Progenitor cell of endocrine pancreas (in vitro differentiated cells): ENCODE data around the gene ENPP1. TPM values are rescaled to one million over a fixed set of nuclear protein-coding genes. Genes with fewer than 3 reads are reported as not detected.

Source experiments
- DNase-seq: peaks from one replicate; pipeline ENCODE4 v3.0.0; 2021; ENCODE audit warnings: low spot score; ENCODE audit not compliant: unreplicated experiment
- H3K27ac Mint-ChIP-seq: 2 replicates; pipeline ENCODE4 v1.8.0; 2021; ENCODE audit warnings: mild to moderate bottlenecking, moderate library complexity, mixed read lengths
- H3K27me3 Mint-ChIP-seq: 2 replicates; pipeline ENCODE4 v1.8.0; 2021; ENCODE audit warnings: mixed read lengths
- H3K36me3 Mint-ChIP-seq: 2 replicates; pipeline ENCODE4 v1.8.0; 2022; ENCODE audit warnings: mixed read lengths; ENCODE audit not compliant: insufficient read depth
- H3K4me1 Mint-ChIP-seq: 2 replicates; pipeline ENCODE4 v1.8.0; 2021; ENCODE audit warnings: low read depth, mixed read lengths
- H3K4me3 Mint-ChIP-seq: 2 replicates; pipeline ENCODE4 v1.8.0; 2021; ENCODE audit warnings: low read depth, mild to moderate bottlenecking, moderate library complexity, mixed read lengths
- H3K9me3 Mint-ChIP-seq: 2 replicates; pipeline ENCODE4 v1.8.0; 2021; ENCODE audit warnings: low read depth, mixed read lengths
- CTCF ChIP-seq: fragments of 200-600 bp; sonication (generic); IDR thresholded peaks from one replicate; pipeline ENCODE4 v1.5.0; 2021; ENCODE audit warnings: antibody characterized with exemption, mild to moderate bottlenecking; ENCODE audit not compliant: unreplicated experiment
- total RNA-seq: library from RNA; stranded (reverse); gene quantifications from 2 replicates; pipeline ENCODE4 v1.2.1, GENCODE V29; 2021

ENPP1 gene
- total RNA-seq, 1 donor from 2014 or later: 2.4 TPM

- Mint-ChIP-seq H3K27me3 (no peaks in the 10 kb centered on the region), H3K4me1 (peaks cover 2% of the 10 kb centered on the region), H3K27ac (no peak overlapping the region), H3K9me3 (no peaks in the 10 kb centered on the region), H3K36me3 (no peaks in the 10 kb centered on the region), H3K4me3 (no peak overlapping the region)
- DNase-seq: no peak
- TF ChIP-seq CTCF: no peak
These were observed 25.1 kb upstream of the ENPP1 start for GRCh38 chr6:131782764-131783163.

- no peak for TF ChIP-seq CTCF
- H3K27me3 Mint-ChIP-seq: no peaks in the 10 kb centered on the region
- no peaks in the 10 kb centered on the region for H3K9me3 Mint-ChIP-seq
- H3K36me3 Mint-ChIP-seq: no peaks in the 10 kb centered on the region
- H3K4me3 Mint-ChIP-seq: no peak overlapping the region
- no peak overlapping the region for H3K27ac Mint-ChIP-seq
- H3K4me1 Mint-ChIP-seq: peaks cover 2% of the 10 kb centered on the region
- DNase-seq: no peak
These were observed 23.3 kb upstream of the ENPP1 start for GRCh38 chr6:131784561-131784960.

DNA sequence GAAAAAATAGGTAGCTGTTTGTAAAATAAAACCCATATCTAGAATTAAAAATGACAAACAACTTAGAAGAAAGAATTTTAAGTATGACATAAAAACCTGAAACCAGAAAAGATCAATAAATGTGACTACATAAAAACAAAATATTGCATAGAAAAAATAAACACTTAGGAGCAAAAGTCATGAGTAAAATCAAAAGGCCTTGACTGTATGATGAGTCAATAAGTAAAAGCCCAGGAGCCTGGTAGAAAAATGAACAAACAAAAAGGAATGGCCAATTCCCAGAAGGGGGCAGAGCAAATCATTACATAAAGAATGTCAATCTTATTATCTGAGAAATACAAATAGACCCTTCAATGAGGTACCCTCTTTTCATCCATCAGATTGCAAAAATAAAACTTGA lies 20.7 kb upstream of the ENPP1 start:
- Mint-ChIP-seq H3K9me3 (no peaks in the 10 kb centered on the region), H3K4me1 (peaks cover 2% of the 10 kb centered on the region), H3K27ac (no peak overlapping the region), H3K4me3 (no peak overlapping the region), H3K27me3 (no peaks in the 10 kb centered on the region), H3K36me3 (no peaks in the 10 kb centered on the region)
- no peak for DNase-seq
- TF ChIP-seq CTCF: no peak

- Mint-ChIP-seq H3K27me3 (no peaks in the 10 kb centered on the region), H3K4me3 (no peak overlapping the region), H3K36me3 (no peaks in the 10 kb centered on the region), H3K27ac (no peak overlapping the region), H3K9me3 (no peaks in the 10 kb centered on the region), H3K4me1 (peaks cover 2% of the 10 kb centered on the region)
- TF ChIP-seq CTCF: no peak
- no peak for DNase-seq
These were observed 19.8 kb upstream of the ENPP1 start for GRCh38 chr6:131787766-131788712.

- Mint-ChIP-seq H3K9me3 (no peaks in the 10 kb centered on the region), H3K27ac (no peak overlapping the region), H3K4me3 (no peak overlapping the region), H3K4me1 (peaks cover 2% of the 10 kb centered on the region), H3K36me3 (no peaks in the 10 kb centered on the region), H3K27me3 (no peaks in the 10 kb centered on the region)
- TF ChIP-seq CTCF: no peak
- DNase-seq: no peak
These were observed 18.6 kb upstream of the ENPP1 start for GRCh38 chr6:131789219-131789618.
